ENCODE measurements around the gene WBP1.

DNA sequence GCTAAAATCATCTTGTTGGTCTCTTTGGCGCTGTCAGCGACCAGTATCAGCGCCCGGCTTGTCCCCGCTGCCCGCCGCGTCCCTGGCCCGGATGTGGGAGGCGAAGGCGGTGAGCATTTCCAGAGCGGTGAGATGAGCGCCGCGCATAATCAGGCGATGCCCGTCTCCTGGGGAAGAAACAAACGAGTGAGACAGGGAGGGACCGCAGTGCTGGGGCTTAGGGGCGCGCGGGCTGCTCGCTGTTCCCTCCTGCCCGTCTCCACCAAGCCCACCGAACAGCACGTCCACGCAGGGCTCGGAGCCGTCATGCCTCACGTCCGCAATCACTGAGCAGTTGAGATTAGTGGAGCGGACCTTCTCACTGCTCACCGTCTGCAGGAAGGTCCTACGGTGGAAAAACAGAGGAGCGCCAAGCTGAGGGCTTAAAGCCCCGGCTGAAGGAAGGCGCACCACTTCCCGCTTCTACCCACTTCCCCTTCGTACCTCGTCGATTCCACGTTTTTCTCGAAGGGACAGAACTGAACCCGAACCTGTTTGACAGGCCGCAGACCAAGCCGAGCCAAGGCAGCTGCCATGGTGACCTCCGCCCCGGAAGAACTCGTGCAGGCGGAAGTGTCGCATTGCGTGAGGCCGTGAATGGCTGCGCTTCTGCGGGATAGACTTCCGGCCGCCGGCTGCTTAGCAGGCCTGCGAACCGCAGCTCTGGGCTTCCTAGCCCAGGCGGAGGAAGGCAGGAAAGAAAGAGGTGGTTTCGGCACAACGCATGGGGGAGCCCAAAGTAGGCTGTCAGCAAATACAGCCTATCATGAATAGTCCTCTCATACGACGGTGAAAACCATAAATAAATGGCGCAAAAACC, 14.1 kb downstream of the WBP1 start, which contains the start of gene MRPL53:
- TF ChIP-seq MAX (IDR thresholded peaks at IDR 0.05; ENCODE audit: insufficient read depth, insufficient read length) (no peak), CTCF (IDR thresholded peaks at IDR 0.05; ENCODE audit: extremely low read depth in 1 of 2, insufficient read depth in 1 of 2, low read depth in 1 of 2, low read length in 2 of 2) (no peak), MYC (IDR thresholded peaks at IDR 0.05; ENCODE audit: low read depth, low read length) (no peak)

Data from endothelial cell of umbilical vein (primary cell).